ENCODE measurements around the gene PLCH2.

Gene PLCH2

GRCh38 chr1:2529784-2530512 lies 53.9 kb downstream of the PLCH2 start, which contains the start of gene HES5:
HES5 (minus strand) TSS chr1:2530263; CDS start chr1:2530164, 99 bp downstream.
- no peak within 1 kb of the TSS for H3K9ac ChIP-seq (ENCODE audit: low read depth, low read length)
- no peak within 1 kb of the TSS for H3K27ac ChIP-seq (ENCODE audit: low read depth, low read length)
- no peaks in the 10 kb centered on the region for H3K9me3 ChIP-seq (ENCODE audit: control insufficient read depth, insufficient read depth, low read length)
- peaks cover 78% of the 10 kb centered on the region for H3K27me3 ChIP-seq (ENCODE audit: control insufficient read depth, insufficient read depth, low read length)
- peak within 1 kb of the TSS; percentile 52 for H3K4me3 ChIP-seq (ENCODE audit: low read depth, low read length)
- H3K36me3 ChIP-seq (ENCODE audit: control insufficient read depth, insufficient read depth, low read length): no peaks in the 10 kb centered on the region
- peaks cover 26% of the 10 kb centered on the region for H3K4me1 ChIP-seq (ENCODE audit: control insufficient read depth, insufficient read depth, low read length)

- no peak overlapping the region for H3K27ac ChIP-seq (ENCODE audit: low read depth, low read length)
- H3K4me1 ChIP-seq (ENCODE audit: control insufficient read depth, insufficient read depth, low read length): peaks cover 26% of the 10 kb centered on the region
- H3K4me3 ChIP-seq (ENCODE audit: low read depth, low read length): peak overlapping the region; percentile 52; the same call in 1 of the 2 replicates
- no peaks in the 10 kb centered on the region for H3K9me3 ChIP-seq (ENCODE audit: control insufficient read depth, insufficient read depth, low read length)
- peaks cover 86% of the 10 kb centered on the region for H3K27me3 ChIP-seq (ENCODE audit: control insufficient read depth, insufficient read depth, low read length)
- no peak overlapping the region for H3K9ac ChIP-seq (ENCODE audit: low read depth, low read length)
- no peaks in the 10 kb centered on the region for H3K36me3 ChIP-seq (ENCODE audit: control insufficient read depth, insufficient read depth, low read length)
Measured at GRCh38 chr1:2530513-2531361, 54.6 kb downstream of the PLCH2 start.

- Histone ChIP-seq H3K27ac (ENCODE audit: low read depth, low read length) (no peak overlapping the region), H3K4me3 (ENCODE audit: low read depth, low read length) (no peak overlapping the region), H3K36me3 (ENCODE audit: control insufficient read depth, insufficient read depth, low read length) (no peaks in the 10 kb centered on the region), H3K9me3 (ENCODE audit: control insufficient read depth, insufficient read depth, low read length) (no peaks in the 10 kb centered on the region), H3K27me3 (ENCODE audit: control insufficient read depth, insufficient read depth, low read length) (peaks cover 90% of the 10 kb centered on the region), H3K9ac (ENCODE audit: low read depth, low read length) (no peak overlapping the region), H3K4me1 (ENCODE audit: control insufficient read depth, insufficient read depth, low read length) (peaks cover 22% of the 10 kb centered on the region)
Measured at GRCh38 chr1:2532485-2533160, 56.5 kb downstream of the PLCH2 start.

GRCh38 chr1:2533365-2533764 lies 57.3 kb downstream of the PLCH2 start:
- peaks cover 90% of the 10 kb centered on the region for H3K27me3 ChIP-seq (ENCODE audit: control insufficient read depth, insufficient read depth, low read length)
- no peak overlapping the region for H3K4me3 ChIP-seq (ENCODE audit: low read depth, low read length)
- H3K36me3 ChIP-seq (ENCODE audit: control insufficient read depth, insufficient read depth, low read length): no peaks in the 10 kb centered on the region
- H3K9me3 ChIP-seq (ENCODE audit: control insufficient read depth, insufficient read depth, low read length): no peaks in the 10 kb centered on the region
- no peak overlapping the region for H3K9ac ChIP-seq (ENCODE audit: low read depth, low read length)
- H3K27ac ChIP-seq (ENCODE audit: low read depth, low read length): no peak overlapping the region
- H3K4me1 ChIP-seq (ENCODE audit: control insufficient read depth, insufficient read depth, low read length): peaks cover 22% of the 10 kb centered on the region

GRCh38 chr1:2534315-2534686 lies 58.2 kb downstream of the PLCH2 start:
- peaks cover 88% of the 10 kb centered on the region for H3K27me3 ChIP-seq (ENCODE audit: control insufficient read depth, insufficient read depth, low read length)
- no peak overlapping the region for H3K27ac ChIP-seq (ENCODE audit: low read depth, low read length)
- no peaks in the 10 kb centered on the region for H3K9me3 ChIP-seq (ENCODE audit: control insufficient read depth, insufficient read depth, low read length)
- no peaks in the 10 kb centered on the region for H3K36me3 ChIP-seq (ENCODE audit: control insufficient read depth, insufficient read depth, low read length)
- no peak overlapping the region for H3K9ac ChIP-seq (ENCODE audit: low read depth, low read length)
- H3K4me1 ChIP-seq (ENCODE audit: control insufficient read depth, insufficient read depth, low read length): peaks cover 14% of the 10 kb centered on the region
- H3K4me3 ChIP-seq (ENCODE audit: low read depth, low read length): no peak overlapping the region

GRCh38 chr1:2534687-2535441 lies 58.8 kb downstream of the PLCH2 start:
- no peak overlapping the region for H3K9ac ChIP-seq (ENCODE audit: low read depth, low read length)
- H3K4me3 ChIP-seq (ENCODE audit: low read depth, low read length): peak overlapping the region; percentile 27; the same call in 1 of the 2 replicates
- no peaks in the 10 kb centered on the region for H3K9me3 ChIP-seq (ENCODE audit: control insufficient read depth, insufficient read depth, low read length)
- H3K36me3 ChIP-seq (ENCODE audit: control insufficient read depth, insufficient read depth, low read length): no peaks in the 10 kb centered on the region
- H3K27ac ChIP-seq (ENCODE audit: low read depth, low read length): peak overlapping the region; percentile 37
- peaks cover 14% of the 10 kb centered on the region for H3K4me1 ChIP-seq (ENCODE audit: control insufficient read depth, insufficient read depth, low read length)
- H3K27me3 ChIP-seq (ENCODE audit: control insufficient read depth, insufficient read depth, low read length): peaks cover 86% of the 10 kb centered on the region

- Histone ChIP-seq H3K27ac (ENCODE audit: low read depth, low read length) (no peak overlapping the region), H3K27me3 (ENCODE audit: control insufficient read depth, insufficient read depth, low read length) (peaks cover 80% of the 10 kb centered on the region), H3K9ac (ENCODE audit: low read depth, low read length) (no peak overlapping the region), H3K36me3 (ENCODE audit: control insufficient read depth, insufficient read depth, low read length) (no peaks in the 10 kb centered on the region), H3K4me1 (ENCODE audit: control insufficient read depth, insufficient read depth, low read length) (peaks cover 14% of the 10 kb centered on the region), H3K4me3 (ENCODE audit: low read depth, low read length) (no peak overlapping the region), H3K9me3 (ENCODE audit: control insufficient read depth, insufficient read depth, low read length) (no peaks in the 10 kb centered on the region)
Measured at GRCh38 chr1:2535455-2535854, 59.4 kb downstream of the PLCH2 start.

- Histone ChIP-seq H3K36me3 (ENCODE audit: control insufficient read depth, insufficient read depth, low read length) (no peaks in the 10 kb centered on the region), H3K4me1 (ENCODE audit: control insufficient read depth, insufficient read depth, low read length) (peaks cover 14% of the 10 kb centered on the region), H3K4me3 (ENCODE audit: low read depth, low read length) (no peak overlapping the region), H3K27me3 (ENCODE audit: control insufficient read depth, insufficient read depth, low read length) (peaks cover 76% of the 10 kb centered on the region), H3K27ac (ENCODE audit: low read depth, low read length) (no peak overlapping the region), H3K9ac (ENCODE audit: low read depth, low read length) (no peak overlapping the region), H3K9me3 (ENCODE audit: control insufficient read depth, insufficient read depth, low read length) (no peaks in the 10 kb centered on the region)
Measured at GRCh38 chr1:2535981-2536380, 59.9 kb downstream of the PLCH2 start.

- H3K27me3 ChIP-seq (ENCODE audit: control insufficient read depth, insufficient read depth, low read length): peaks cover 70% of the 10 kb centered on the region
- no peak overlapping the region for H3K9ac ChIP-seq (ENCODE audit: low read depth, low read length)
- H3K4me1 ChIP-seq (ENCODE audit: control insufficient read depth, insufficient read depth, low read length): peaks cover 14% of the 10 kb centered on the region
- H3K27ac ChIP-seq (ENCODE audit: low read depth, low read length): no peak overlapping the region
- H3K4me3 ChIP-seq (ENCODE audit: low read depth, low read length): no peak overlapping the region
- H3K36me3 ChIP-seq (ENCODE audit: control insufficient read depth, insufficient read depth, low read length): no peaks in the 10 kb centered on the region
- no peaks in the 10 kb centered on the region for H3K9me3 ChIP-seq (ENCODE audit: control insufficient read depth, insufficient read depth, low read length)
Measured at GRCh38 chr1:2537784-2538115, 61.7 kb downstream of the PLCH2 start.

GRCh38 chr1:2538376-2538775 lies 62.3 kb downstream of the PLCH2 start:
- Histone ChIP-seq H3K27me3 (ENCODE audit: control insufficient read depth, insufficient read depth, low read length) (peaks cover 70% of the 10 kb centered on the region), H3K9ac (ENCODE audit: low read depth, low read length) (no peak overlapping the region), H3K9me3 (ENCODE audit: control insufficient read depth, insufficient read depth, low read length) (no peaks in the 10 kb centered on the region), H3K4me1 (ENCODE audit: control insufficient read depth, insufficient read depth, low read length) (peaks cover 19% of the 10 kb centered on the region), H3K4me3 (ENCODE audit: low read depth, low read length) (no peak overlapping the region), H3K36me3 (ENCODE audit: control insufficient read depth, insufficient read depth, low read length) (no peaks in the 10 kb centered on the region), H3K27ac (ENCODE audit: low read depth, low read length) (no peak overlapping the region)
